B cell (primary cell): ENCODE measurements around the gene SHC2.

Experiments used
- CTCF ChIP-seq: fragments of 200-600 bp; IDR thresholded peaks from one replicate; pipeline ENCODE4 v1.8.0; 2022; ENCODE audit warnings: antibody characterized with exemption, mild to moderate bottlenecking
- EZH2 ChIP-seq: IDR thresholded peaks from 2 replicates; pipeline ENCODE4 v1.6.1; 2012; ENCODE audit warnings: borderline replicate concordance, low read depth, mild to moderate bottlenecking, moderate library complexity, low read length; ENCODE audit not compliant: insufficient read depth, poor library complexity, severe bottlenecking

GRCh38 chr19:478976-479375, 18.1 kb upstream of the SHC2 start:
- TF ChIP-seq EZH2 (no peak), CTCF (no peak)
